PC-3 (cell line): ENCODE results near the gene NDUFB10. TPM values are rescaled to one million over a fixed set of nuclear protein-coding genes. Genes with fewer than 3 reads are reported as not detected.

Experiments
- ATAC-seq: fragments of 200-7000 bp; cut with Tn5 transposase; 2 replicates; pipeline ENCODE4 v1.9.1; 2020; ENCODE audit warnings: mild to moderate bottlenecking, moderate library complexity
- BruUV-seq: library from RNA; stranded (reverse); fragments of 400-500 nt; replicated peaks from 2 replicates; lab custom pipeline; 2021; lab: Mats Ljungman, UMichigan
- CTCF ChIA-PET: fragments of 300-600 bp; sonication (Branson Sonifier 250); formaldehyde crosslinking; loops from one replicate; lab custom pipeline; 2022; ENCODE audit warnings: antibody characterized with exemption; lab: Charles Lee
- POLR2A ChIA-PET: fragments of 300-600 bp; sonication (Branson Sonifier 250); formaldehyde crosslinking; loops from one replicate; lab custom pipeline; 2022; ENCODE audit warnings: antibody characterized with exemption; ENCODE audit not compliant: unreplicated experiment; lab: Charles Lee
- DNase-seq: peaks from one replicate; pipeline ENCODE4 v3.0.0-alpha.2; 2015
- H2AFZ ChIP-seq: fragments of 300-600 bp; sonication (generic); 2 replicates; pipeline ENCODE4 v1.6.0; 2016; ENCODE audit warnings: antibody characterized with exemption, low read length
- H3F3A ChIP-seq: fragments of 300-600 bp; sonication (generic); one replicate; pipeline ENCODE4 v1.6.0; 2017; ENCODE audit warnings: antibody characterized with exemption, low read length, control low read depth, mild to moderate bottlenecking; ENCODE audit not compliant: unreplicated experiment
- H3K27ac ChIP-seq: fragments of 300-600 bp; sonication (generic); 2 replicates; pipeline ENCODE4 v1.5.1; 2016; ENCODE audit warnings: mild to moderate bottlenecking, low read length
- H3K27me3 ChIP-seq: fragments of 300-600 bp; sonication (generic); 2 replicates; pipeline ENCODE4 v1.6.1; 2016; ENCODE audit warnings: low read length, mixed read lengths
- H3K36me3 ChIP-seq: fragments of 300-600 bp; sonication (generic); 2 replicates; pipeline ENCODE4 v1.6.1; 2016; ENCODE audit warnings: low read depth, mixed run types, low read length, mixed read lengths
- H3K4me1 ChIP-seq: fragments of 300-600 bp; sonication (generic); 2 replicates; pipeline ENCODE4 v1.5.1; 2016; ENCODE audit warnings: low read length; ENCODE audit not compliant: insufficient read depth
- H3K4me2 ChIP-seq: fragments of 300-600 bp; sonication (generic); 2 replicates; pipeline ENCODE4 v1.6.0; 2016; ENCODE audit warnings: low read length
- H3K4me3 ChIP-seq: fragments of 300-600 bp; sonication (generic); 2 replicates; pipeline ENCODE4 v1.5.1; 2016; ENCODE audit warnings: mild to moderate bottlenecking, low read length, mixed read lengths
- H3K79me2 ChIP-seq: fragments of 300-600 bp; sonication (generic); 2 replicates; pipeline ENCODE4 v1.6.1; 2017; ENCODE audit warnings: low read length, mixed read lengths
- H3K9ac ChIP-seq: fragments of 300-600 bp; sonication (generic); 2 replicates; pipeline ENCODE4 v1.6.0; 2016; ENCODE audit warnings: mild to moderate bottlenecking, low read length
- H3K9me2 ChIP-seq: fragments of 300-600 bp; sonication (generic); replicated peaks from 2 replicates; pipeline ENCODE4 v1.6.1; 2016; ENCODE audit warnings: mixed run types, low read length, mixed read lengths
- H3K9me3 ChIP-seq: fragments of 300-600 bp; sonication (generic); 2 replicates; pipeline ENCODE4 v1.6.1; 2016; ENCODE audit warnings: low read length, mixed read lengths
- H4K20me1 ChIP-seq: fragments of 300-600 bp; sonication (generic); 2 replicates; pipeline ENCODE4 v1.6.1; 2016; ENCODE audit warnings: low read length, mixed read lengths
- EZH2 ChIP-seq: fragments of 300-600 bp; sonication (generic); IDR thresholded peaks from one replicate; pipeline ENCODE4 v1.6.1; 2017; ENCODE audit warnings: antibody characterized with exemption, mild to moderate bottlenecking, low read length; ENCODE audit not compliant: unreplicated experiment
- EZH2phosphoT487 ChIP-seq: fragments of 300-600 bp; sonication (generic); IDR thresholded peaks from 2 replicates; pipeline ENCODE4 v1.6.1; 2018; ENCODE audit warnings: mild to moderate bottlenecking, antibody characterized with exemption, low read length, borderline replicate concordance
- intact Hi-C: fragments of 100-400 bp; cut with micrococcal nuclease; formaldehyde crosslinking; loops from 2 replicates; pipeline ENCODE4 v1.9.0; 2023
- total RNA-seq: library from RNA; depleted of rRNA; stranded (reverse); fragments of >200 nt; gene quantifications from 2 replicates; pipeline ENCODE4 v1.2.3, GENCODE V29; 2014
- TF ChIP-seq, protein P1 (sequence below): fragments of 300-600 bp; sonication (generic); conservative IDR thresholded peaks from 2 replicates; pipeline ENCODE4 v1.5.1; 2017; ENCODE audit warnings: antibody characterized with exemption, low read depth, mild to moderate bottlenecking, low read length

NDUFB10 gene
- total RNA-seq, 1 experiment from 2014 or later, result 530 TPM

DNA sequence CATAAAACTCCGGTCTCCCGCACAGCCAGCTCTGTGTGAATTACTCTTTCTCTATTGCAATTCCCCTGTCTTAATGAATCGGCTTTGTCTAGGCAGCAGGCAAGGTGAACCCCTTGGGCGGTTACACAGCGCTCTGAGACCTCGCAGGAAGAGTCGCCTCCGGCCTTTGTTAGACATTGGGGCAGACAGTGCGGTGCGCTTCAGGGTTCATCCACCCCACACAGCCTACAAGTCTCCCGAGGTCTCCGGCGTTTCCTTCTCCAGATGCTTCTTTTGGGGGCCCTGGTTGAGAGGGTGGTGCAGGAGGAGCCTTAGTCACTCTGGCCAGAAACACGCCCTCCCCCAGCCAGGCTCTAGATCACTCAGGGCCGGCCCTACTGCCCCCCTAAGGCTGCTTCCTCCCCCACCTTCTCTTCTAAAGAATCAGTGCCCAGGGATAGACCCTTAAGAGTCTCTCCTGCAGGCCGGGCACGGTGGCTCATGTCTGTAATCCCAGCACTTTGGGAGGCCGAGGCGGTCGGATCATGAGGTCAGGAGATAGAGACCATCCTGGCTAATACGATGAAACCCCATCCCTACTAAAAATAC, 14.6 kb upstream of the NDUFB10 start:
- intact Hi-C loops, result no loop called here
- Histone ChIP-seq H3K9me3 (no peaks in the 10 kb centered on the region), H3K79me2 (peaks cover 6% of the 10 kb centered on the region; the same call in 1 of the 2 replicates), H3K4me2 (no peak overlapping the region), H3K9ac (no peak overlapping the region), H3K36me3 (no peaks in the 10 kb centered on the region), H3K4me1 (peaks cover 11% of the 10 kb centered on the region), H3K27me3 (no peaks in the 10 kb centered on the region), H3K9me2 (no peaks in the 10 kb centered on the region), H4K20me1 (no peaks in the 10 kb centered on the region), H3K27ac (no peak overlapping the region), H3K4me3 (no peak overlapping the region), H2AFZ (no peak overlapping the region), H3F3A (no peaks in the 10 kb centered on the region)
- ChIA-PET CTCF (no interaction called here), POLR2A (interaction anchor here (0.6 kb wide), 1 partner anchor 566 kb away, joined by 12 read pairs; no protein-coding TSS in a partner anchor)
- no peak for ATAC-seq
- TF ChIP-seq EZH2, result no peak
- TF ChIP-seq EZH2phosphoT487, result no peak
- TF ChIP-seq, protein P1, sequence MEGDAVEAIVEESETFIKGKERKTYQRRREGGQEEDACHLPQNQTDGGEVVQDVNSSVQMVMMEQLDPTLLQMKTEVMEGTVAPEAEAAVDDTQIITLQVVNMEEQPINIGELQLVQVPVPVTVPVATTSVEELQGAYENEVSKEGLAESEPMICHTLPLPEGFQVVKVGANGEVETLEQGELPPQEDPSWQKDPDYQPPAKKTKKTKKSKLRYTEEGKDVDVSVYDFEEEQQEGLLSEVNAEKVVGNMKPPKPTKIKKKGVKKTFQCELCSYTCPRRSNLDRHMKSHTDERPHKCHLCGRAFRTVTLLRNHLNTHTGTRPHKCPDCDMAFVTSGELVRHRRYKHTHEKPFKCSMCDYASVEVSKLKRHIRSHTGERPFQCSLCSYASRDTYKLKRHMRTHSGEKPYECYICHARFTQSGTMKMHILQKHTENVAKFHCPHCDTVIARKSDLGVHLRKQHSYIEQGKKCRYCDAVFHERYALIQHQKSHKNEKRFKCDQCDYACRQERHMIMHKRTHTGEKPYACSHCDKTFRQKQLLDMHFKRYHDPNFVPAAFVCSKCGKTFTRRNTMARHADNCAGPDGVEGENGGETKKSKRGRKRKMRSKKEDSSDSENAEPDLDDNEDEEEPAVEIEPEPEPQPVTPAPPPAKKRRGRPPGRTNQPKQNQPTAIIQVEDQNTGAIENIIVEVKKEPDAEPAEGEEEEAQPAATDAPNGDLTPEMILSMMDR, result no peak
- DNase-seq, result no peak
- BruUV-seq, result no TSS peak

DNA sequence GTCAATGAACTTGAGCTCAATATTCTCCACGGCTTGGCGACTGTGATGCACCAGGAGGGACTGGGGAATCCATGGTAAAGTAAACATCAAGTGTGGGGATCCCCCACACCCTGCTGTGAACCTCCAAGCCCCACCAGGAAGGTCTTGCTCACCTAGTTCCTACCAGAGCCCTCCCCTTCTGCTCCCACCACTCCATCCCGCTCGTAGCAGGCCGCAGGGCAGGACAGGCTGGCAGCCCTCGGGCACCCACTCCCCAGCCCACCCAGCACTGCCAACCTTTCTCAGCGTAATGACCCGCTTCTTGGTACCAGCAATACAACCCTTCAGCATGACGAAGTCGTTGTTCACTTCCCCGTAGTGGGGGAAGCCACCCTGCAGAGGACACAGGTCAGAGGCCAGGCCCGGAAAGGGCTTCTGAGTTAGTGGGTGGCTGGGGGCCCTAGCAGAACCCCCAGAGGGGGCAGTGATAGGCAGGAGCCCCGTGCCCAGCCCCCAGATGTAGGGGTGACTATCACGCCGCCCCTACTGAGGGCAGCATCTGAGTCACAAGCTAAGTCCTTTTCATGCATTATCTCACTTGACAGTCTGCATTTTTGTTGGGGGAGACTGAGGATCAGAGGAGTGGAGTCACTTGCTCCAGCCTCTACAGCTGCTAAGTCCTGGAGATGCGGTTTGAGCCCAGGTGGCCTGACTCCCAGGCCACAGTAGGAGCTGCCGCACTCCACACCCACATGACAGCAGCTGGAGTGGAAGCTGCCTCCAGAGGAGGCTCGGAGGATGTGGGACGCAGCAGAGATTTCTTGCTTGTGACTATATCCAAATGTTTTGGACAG, 13.6 kb upstream of the NDUFB10 start:
- H3K4me2 ChIP-seq, result no peak overlapping the region
- intact Hi-C loops, result no loop called here
- DNase-seq, result no peak
- H3K9ac ChIP-seq, result no peak overlapping the region
- H3K36me3 ChIP-seq, result no peaks in the 10 kb centered on the region
- H2AFZ ChIP-seq, result no peak overlapping the region
- TF ChIP-seq EZH2, result no peak
- H3K4me1 ChIP-seq, result peaks cover 11% of the 10 kb centered on the region
- no peaks in the 10 kb centered on the region for H3K27me3 ChIP-seq
- H3K27ac ChIP-seq, result no peak overlapping the region
- H3K9me3 ChIP-seq, result no peaks in the 10 kb centered on the region
- ChIA-PET POLR2A (no interaction called here), CTCF (no interaction called here)
- H3K9me2 ChIP-seq, result no peaks in the 10 kb centered on the region
- no peak for ATAC-seq
- no peaks in the 10 kb centered on the region for H3F3A ChIP-seq
- no peak overlapping the region for H3K4me3 ChIP-seq
- peaks cover 6% of the 10 kb centered on the region; the same call in 1 of the 2 replicates for H3K79me2 ChIP-seq
- no peaks in the 10 kb centered on the region for H4K20me1 ChIP-seq
- BruUV-seq, result no TSS peak

DNA sequence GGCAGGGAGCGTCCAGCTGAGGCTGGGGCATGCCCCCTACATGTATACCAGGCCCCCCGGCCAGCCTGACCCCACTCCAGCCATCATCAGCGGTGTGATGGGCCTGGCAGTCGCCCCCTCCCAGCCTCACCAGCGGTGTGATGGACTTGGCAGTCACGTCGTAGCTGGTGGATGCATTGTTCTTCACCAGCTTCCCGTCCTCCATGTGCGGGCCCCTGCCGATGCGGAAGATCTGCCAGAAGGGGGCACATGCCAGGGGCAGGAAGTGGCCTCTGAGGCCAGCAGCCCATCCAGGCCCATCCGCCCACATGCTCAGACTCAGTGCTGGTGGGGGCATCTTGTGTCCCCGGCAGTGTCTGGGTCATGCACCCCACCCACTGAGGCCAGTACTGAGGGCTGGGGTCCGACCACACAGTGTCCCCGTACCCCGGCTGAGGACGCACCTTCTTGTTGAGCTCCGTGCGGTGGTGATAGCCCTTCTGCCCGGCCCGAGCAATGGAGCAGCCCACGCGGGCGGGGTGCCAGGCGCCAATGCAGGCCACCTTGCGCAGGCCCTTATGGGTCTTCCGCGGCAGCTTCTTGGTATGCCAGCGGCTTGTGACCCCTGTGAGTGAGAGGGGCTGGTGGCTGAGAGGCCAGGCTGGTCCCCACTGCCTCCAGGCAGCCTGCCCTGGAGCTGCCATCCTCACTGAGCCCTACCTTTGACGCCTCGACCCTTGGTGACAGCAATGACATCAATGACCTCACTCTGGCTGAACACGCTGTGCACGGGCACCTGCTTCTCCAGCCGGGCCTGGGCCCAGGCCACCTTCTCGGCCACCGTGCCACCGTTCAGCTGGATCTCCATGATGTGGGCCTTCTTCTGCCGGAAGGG, 12.6 kb upstream of the NDUFB10 start:
- DNase-seq (no peak), ATAC-seq (no peak)
- Histone ChIP-seq H2AFZ (no peak overlapping the region), H3F3A (no peaks in the 10 kb centered on the region), H4K20me1 (no peaks in the 10 kb centered on the region), H3K4me3 (no peak overlapping the region), H3K4me1 (peaks cover 8% of the 10 kb centered on the region), H3K4me2 (no peak overlapping the region), H3K27me3 (no peaks in the 10 kb centered on the region), H3K9me3 (no peaks in the 10 kb centered on the region), H3K9me2 (no peaks in the 10 kb centered on the region), H3K79me2 (peaks cover 6% of the 10 kb centered on the region; the same call in 1 of the 2 replicates), H3K27ac (no peak overlapping the region), H3K36me3 (no peaks in the 10 kb centered on the region), H3K9ac (no peak overlapping the region)
- intact Hi-C loops, result no loop called here
- TF ChIP-seq EZH2, result no peak
- TF ChIP-seq, protein P1, result no peak
- no peak for TF ChIP-seq EZH2phosphoT487
- POLR2A ChIA-PET, result no interaction called here
- CTCF ChIA-PET, result no interaction called here
- no TSS peak for BruUV-seq
